Karpas-422 (cell line): ENCODE data around the gene MDM4. TPM values are rescaled to one million over a fixed set of nuclear protein-coding genes. Genes with fewer than 3 reads are reported as not detected.

ENCODE experiments used
- small RNA-seq: library from RNA; depleted of rRNA; stranded (forward); fragments of <200 nt; gene quantifications from one replicate; pipeline ENCODE3, GENCODE V24; 2014
- total RNA-seq: library from RNA; depleted of rRNA; stranded (reverse); fragments of >200 nt; shearing (Covaris generic); gene quantifications from 2 replicates; pipeline ENCODE4 v1.2.3, GENCODE V29; 2014; ENCODE audit warnings: low replicate concordance; rRNA removed

The MDM4 gene
- total RNA-seq, 1 experiment from 2014 or later: 96.9 TPM

Small RNA genes lying within 50 kb of the gene (small RNA-seq; reads per million reads assigned to genes)
- 29.7 reads per million, percentile 98 among the genes with 10 or more reads in this experiment for gene RNA5SP74

Other genes starting within 250 kb of the MDM4 start
- 0.30 TPM in 1 of 2 replicates, not detected in the other for gene PLEKHA6, start 156.5 kb upstream of the MDM4 start, total RNA-seq
- gene PPP1R15B, start 104.6 kb upstream of the MDM4 start, total RNA-seq: 34.7 and 53.5 TPM in 2 replicates
- gene PIK3C2B, start 21.6 kb upstream of the MDM4 start, total RNA-seq: 4.2 and 4.5 TPM in 2 replicates
- gene LRRN2, start 169.3 kb downstream of the MDM4 start, total RNA-seq: not detected in 2 replicates